ENCODE measurements around the gene ATG10.
"Not testable (repeated sequence)": the region's sequence is repeated elsewhere in the genome, so short reads cannot be mapped to it uniquely, and the experiment has no call there.

ATG10 gene

DNA sequence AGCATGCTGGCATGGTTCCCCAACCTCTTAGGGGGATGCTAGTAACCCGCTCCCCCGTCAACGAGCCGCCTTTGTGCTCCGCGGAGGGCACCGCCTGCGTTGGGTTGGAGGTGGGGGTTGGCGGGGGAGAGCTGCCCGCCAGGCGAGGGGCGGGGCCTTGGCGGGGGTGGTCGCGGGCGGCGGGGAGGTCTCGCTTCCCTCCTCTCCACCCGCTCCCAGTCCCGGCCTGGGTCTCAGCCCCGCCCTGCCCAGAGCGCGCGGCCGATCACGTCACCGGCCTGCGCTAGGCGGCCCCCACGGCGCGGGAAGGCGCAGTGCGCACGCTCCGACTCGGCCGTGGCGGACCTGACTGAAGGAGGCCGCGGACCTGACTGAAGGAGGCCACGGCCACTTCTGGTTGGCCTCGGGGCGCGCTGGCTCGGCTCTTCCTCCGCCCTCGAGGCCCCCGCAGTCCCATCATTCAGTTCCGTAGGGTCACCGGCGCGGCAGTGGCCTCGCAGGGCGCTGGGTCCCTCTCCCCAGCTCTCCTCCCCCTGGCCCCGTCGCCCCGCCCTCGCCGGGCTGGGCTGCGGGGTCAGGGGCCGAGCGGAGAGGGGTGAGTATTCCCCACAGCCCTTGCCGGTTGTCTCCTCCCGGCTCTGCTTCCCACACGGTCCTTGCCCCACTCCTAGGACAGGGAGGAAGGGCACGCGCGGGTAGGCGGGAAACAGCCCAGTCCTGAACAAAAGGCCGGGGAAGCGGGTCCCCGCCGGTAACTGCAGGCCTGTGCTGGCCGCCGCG is at the start of gene ATG10:
Gene ATG10, plus strand, starts transcription at position 312 of the 780 bp plus-strand sequence. CDS start 15,548 bp downstream, outside the sequence.
- DNase-seq = peak; percentile 76 to 77

GRCh38 chr5:81922854-81923279 is 49.0 kb upstream of the ATG10 start:
- no peak for DNase-seq

DNA sequence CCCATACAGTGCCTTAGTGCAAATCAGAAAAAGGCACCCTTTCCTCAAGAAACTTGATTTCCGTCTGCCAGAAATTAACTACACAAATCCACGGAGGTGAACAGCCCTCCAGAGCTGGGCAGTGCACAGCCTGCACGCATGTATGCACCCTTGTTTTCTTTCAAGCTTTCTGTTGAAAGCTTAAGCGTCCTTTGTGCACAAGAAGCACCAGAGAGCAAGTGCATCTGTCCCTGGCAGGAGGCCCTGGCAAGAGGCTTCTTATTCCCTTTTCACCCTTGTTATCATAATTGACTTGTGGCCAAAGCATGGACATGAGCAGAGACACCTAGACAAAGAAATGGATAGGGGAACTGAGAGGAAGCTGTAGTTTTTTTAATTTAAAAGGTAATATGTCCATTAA is 47.4 kb upstream of the ATG10 start:
- DNase-seq = no peak

GRCh38 chr5:81925009-81925408 is 46.8 kb upstream of the ATG10 start:
- DNase-seq = no peak

DNA sequence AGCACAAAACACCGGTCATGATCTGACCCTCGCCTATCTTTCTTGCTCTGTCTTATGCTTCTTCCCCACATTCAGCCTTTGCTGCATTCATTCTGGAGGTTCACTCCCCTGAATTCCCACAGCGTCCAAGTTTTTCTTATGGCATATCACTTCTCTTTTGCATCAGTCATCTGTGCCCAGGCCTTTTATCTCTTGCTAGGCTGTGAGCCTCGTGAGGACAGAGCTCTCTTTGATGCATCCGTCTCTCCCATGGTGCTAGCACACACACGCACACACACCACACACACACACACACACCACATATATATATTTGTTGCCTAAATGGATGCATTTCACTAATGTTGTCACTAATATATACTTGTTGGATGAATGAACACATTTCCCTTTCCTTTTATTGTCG is 45.8 kb upstream of the ATG10 start:
- DNase-seq = no peak

DNA sequence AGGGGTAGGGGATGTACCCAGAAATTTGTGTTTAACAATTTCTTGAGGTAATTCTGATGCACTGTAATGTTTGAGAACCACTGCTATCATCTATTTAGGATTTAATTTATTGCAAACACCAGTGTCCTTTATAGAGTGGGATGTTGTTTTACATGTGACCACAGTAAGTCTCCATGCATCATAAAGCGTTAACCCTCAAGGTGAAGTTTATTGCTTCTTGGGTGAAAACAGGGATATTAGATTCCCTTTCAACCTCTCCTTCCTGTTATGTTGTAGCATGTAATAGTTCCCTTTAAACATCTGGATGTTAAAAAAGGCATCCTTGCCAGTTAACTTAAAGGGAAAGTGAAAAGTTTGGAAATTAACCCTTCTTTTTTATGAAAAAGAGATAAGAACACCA is 35.8 kb upstream of the ATG10 start:
- no peak for DNase-seq

DNA sequence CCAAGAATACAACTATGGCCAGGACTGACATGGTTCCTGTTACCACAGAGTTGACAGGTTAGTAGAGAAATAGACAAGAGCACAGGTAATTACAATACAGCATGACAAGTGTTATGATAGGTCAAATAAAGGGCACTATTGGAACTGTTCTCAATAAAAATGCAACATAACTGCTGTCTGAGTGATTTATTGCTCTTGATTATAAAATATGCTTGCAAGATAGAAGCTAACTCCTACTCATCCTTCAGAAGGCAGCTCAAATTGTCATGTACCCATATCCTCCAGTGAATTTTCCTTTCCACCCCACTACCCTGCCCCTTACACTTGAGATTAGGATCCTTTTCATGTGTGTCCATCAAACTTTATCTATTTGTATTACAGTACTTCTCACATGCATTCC is 35.1 kb upstream of the ATG10 start:
- DNase-seq = no peak

GRCh38 chr5:81942746-81943145 is 29.1 kb upstream of the ATG10 start:
- DNase-seq = no peak

DNA sequence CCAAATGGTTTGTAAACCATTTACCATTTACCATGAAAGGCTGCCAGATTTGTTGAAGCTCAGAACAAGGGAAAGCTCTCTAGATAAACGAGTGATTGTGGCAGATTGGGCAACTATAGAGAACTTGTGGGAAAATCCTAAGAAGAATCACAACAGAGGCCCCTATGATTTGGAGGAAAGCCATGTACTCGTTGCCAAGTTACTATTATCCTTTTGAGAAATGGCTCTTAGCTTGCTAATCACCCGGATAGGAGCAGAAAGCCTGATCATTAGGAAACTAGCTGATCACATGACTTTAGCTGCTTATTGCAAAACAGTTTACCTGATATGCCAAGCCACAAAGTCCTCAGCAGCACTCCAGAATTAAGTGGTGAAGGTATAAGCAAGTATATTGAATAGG is 23.5 kb upstream of the ATG10 start:
- DNase-seq = no peak

DNA sequence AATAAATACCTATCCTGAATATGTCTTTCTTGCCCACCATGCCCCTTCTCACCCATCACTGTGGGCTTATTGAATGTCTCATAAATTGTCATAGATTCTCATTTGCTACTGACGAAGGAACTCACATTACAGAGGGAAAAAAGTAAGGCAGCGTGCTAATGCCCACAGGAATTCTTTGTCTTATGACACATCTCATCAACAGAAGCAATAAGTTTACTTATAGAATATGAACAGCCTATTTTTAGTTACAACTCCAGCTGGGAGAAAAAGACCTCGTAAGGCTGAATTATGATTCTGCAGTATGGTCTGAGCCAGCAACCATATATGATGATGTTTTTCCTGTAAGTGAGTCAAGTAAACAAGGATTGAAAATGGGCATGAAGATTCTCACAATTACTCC is 22.4 kb upstream of the ATG10 start:
- no peak for DNase-seq

DNA sequence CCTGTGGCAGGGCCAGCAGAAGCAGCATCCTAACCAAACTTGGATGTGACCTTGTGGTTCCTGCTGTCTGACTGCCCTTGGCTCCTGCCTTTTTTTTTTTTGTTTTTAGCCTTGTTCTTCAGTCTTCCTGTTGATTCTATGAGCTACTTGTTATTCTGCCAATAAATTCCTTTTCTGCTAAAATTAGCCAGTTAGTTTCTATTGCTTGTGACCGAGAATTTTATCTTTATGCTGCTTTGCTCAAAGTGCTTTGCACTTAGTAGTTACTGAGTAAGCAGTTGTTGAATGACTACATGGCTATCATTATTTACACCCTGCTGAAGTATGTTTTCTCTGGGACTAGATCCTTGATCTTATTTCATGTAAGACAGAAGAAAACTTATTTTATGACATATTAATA is 20.8 kb upstream of the ATG10 start:
- DNase-seq = no peak

- DNase-seq = not testable (repeated sequence)
Measured at GRCh38 chr5:81954796-81955195, 17.0 kb upstream of the ATG10 start.

- not testable (repeated sequence) for DNase-seq
Measured at GRCh38 chr5:81958129-81958528, 13.7 kb upstream of the ATG10 start.

DNA sequence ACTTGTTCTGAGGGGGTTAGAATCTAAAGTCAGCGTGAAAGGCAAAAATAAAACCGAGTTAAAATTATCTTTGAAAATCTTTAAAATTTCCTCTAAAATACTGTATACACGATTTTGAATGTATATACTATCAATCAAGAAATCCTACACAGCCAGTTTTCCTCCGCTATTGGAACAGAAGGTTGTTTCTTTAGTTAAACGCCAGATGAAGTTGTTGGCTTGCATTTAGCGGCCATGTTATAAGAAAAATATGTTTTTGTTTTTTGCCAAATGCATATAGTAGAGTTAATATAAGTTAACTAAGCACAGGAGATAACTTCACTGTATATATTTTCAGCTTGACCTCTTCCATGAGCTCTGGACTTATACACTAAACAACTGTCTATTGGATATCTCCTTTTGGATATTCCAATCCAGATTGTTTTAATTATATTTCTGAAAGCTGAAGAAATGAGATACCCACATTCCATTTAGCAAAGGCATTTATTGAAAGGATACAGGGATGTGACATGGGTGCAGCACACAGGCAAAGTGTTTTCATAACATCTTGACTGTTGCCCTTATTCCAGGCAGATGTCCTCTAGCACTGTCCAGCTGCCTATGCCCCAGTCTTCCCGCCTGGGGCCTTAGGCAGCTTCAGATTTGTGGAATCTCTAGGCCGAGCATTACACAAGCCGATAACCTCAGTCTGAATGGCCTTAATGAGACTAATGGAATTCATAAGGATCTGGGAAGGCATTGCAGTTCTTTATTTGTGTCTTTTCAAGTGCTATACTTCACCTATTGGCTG is 10.0 kb upstream of the ATG10 start:
- no peak for DNase-seq

GRCh38 chr5:81963544-81963943 is 8.3 kb upstream of the ATG10 start:
- DNase-seq = no peak

- DNase-seq = no peak
Measured at GRCh38 chr5:81965524-81965923, 6.3 kb upstream of the ATG10 start.

GRCh38 chr5:81969226-81969625 is 2.6 kb upstream of the ATG10 start:
- DNase-seq = no peak

GRCh38 chr5:81969912-81970311 is 1.9 kb upstream of the ATG10 start:
- no peak for DNase-seq

DNA sequence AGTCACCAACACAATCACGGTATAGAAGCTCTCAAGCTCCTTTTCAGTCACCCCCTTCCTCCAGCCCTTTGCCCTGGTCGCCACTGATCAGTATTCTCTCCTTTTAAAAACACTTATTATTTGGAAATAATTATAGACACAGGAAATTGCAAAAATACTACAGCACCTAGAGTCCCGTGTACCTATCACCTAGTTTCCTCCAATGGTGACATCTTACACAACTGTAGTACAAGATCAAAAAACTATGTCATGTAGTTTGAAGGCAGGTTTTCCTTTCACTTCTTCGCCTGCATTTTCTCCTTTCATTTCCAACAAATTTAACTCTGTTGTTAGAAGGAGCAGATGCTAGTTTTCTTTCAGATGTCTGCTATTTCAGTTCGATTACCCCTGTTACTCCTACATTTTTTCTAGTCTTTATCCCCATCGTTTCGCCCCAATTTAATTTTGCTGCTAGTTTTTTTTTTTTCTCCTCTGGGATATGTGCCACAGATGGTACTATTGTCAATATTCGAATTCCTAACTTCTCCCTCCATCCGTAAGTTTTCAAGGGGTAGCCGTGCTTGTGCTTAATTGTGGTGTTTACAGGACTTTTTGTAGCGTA is 612 bp upstream of the ATG10 start:
- peak; percentile 36 to 40 for DNase-seq

- DNase-seq = no peak
Measured at GRCh38 chr5:81972492-81972783, 615 bp downstream of the ATG10 start.

DNA sequence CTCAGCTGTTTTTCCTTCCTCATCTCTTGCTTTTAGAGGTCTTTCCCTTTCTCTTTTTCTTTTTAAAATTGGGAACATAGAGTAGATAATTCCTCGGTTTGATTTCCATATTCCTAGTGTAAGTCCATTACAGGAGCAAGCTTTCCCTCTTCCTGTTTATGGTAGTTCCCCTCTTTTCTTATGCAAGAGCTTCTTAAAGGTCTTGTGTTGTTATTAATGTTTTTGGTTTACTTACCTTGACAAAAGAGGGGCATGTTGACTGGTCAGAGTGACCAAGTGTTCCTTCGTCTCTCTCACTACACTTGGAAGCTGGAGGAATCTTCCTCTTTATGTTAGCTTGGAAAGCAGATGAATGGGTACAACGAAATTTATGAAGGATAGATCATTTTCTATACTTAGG is 8.3 kb downstream of the ATG10 start:
- DNase-seq = no peak

GRCh38 chr5:81980598-81981260 is 8.9 kb downstream of the ATG10 start:
- DNase-seq = no peak

DNA sequence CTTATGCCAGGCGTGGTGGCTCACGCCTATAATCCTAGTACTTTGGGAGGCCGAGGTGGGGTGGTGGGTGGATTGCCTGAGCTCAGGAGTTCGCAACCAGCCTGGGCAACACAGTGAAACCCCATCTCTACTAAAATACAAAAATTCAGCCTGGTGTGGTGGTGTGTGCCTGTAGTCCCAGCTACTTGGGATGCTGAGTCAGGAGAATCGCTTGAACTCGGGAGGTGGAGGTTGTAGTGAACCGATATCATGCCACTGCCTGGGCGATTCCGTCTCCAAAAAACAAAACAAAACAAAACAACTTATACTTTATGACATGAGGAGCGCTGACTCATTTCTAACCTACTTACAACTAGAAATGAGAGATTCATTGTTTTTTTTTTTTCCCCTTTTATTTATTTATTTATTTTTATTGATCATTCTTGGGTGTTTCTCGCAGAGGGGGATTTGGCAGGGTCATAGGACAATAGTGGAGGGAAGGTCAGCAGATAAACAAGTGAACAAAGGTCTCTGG is 10.4 kb downstream of the ATG10 start:
- DNase-seq = not testable (repeated sequence)
